ENCODE data around the gene SLC4A11.

Gene SLC4A11

DNA sequence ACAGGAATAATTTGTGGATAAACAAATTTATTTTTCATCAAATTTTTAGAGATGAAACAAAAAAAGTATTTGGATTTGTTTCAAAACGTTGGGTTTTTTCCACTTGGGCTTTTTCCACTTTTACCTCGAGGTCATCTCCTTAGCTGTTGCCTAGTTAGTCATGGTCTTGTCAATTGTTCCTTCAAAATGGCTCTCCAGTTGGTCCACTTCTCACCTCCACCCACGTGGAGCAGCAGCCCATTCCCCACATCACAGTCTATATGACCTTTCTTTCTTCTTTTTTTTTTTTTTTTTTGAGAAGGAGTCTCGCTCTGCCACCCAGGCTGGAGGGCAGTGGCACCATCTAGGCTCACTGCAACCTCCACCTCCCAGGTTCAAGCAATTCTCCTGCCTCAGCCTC lies 6.7 kb upstream of the SLC4A11 start:
- DNase-seq, result no peak

DNA sequence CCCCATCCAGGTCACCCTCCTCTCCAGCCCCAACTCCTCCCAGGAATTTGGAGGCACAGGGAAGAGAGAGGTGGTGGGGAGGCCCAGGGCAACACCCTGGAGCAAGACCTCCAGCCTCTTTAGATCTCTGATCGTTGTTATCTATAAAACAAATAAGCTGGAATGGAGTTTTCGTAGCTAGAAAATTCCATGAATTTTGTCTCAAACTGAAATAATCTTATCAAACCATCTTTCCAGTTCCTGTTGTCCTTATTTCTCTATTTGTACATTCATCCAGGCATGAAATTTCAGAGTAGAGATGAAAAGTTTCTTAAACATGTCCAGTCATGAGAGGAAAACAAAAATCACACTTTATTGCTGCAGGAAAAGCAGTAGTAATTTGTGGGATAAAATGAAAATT lies 6.2 kb upstream of the SLC4A11 start:
- DNase-seq, result no peak

DNA sequence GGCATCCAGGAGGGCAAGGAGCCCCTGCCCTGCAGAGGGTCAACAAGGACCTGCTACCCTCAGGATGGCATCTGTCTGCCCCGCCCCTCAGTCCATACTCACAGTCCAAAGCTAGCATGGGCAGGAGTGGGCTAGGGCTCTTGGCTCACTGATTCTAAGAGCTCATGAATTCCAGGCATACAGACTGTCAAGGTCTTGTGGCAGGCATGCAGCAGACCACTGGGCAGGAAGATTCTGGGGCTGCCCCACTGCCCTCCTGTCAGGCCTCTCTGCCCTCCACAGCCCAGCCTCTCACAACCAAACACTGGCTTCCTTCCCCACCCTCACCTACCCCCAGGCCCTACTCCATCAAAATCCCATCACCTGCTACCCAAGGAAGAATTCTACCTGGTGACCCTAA lies 5.6 kb upstream of the SLC4A11 start:
- no peak for DNase-seq

DNA sequence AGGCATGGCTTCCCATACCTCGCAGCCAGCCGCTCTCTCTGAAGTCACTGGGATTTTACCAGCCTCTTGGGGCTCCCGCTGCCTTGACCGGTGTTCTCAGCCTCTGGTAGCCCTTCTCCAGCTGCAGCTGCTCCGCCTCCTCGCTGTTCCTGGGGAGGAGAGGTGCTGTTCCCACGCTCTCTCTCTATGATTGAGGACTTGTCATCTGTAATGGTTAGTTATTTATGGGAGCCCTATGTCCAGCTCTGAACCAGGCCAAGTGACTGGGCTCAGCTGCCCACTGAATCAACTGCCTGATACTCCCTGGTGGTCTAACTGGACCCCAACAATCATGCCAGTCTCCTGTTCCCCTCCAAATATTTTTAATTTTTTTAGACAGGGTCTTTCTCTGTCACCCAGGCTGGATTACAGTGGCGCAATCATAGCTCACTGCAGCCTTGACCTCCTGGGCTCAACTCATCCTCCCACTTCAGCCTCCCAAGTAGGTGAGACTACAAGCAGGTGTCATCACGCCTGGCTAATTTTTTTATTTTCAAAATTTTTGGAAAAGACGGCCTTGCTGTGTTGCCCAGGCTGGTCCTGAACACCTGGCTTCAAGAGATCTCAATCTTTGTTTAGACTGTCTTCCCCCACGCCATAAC lies 4.8 kb upstream of the SLC4A11 start:
- no peak for DNase-seq

DNA sequence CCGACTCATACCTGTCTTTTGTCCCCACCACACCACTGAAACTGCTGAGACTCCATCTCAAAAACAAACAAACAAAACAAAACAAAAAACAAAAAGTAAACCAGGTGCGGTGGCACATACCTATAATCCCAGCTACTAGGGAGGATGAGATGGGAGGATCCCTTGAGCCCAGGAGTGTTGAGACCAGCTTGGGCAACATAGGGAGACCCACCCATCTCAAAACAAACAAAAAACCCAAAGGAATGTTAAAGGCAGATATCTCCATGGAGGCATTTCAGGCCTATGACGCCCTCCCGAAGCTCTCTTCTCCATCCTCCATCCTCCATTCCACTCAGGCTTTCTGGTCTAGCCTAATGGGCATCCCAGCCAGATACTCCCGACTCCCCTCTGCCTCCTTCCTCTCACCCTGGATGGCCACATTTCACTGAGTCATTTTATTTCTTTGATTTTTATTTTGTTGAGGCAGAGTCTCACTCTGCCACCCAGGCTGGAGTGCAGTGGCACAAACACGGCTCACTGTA lies 3.2 kb upstream of the SLC4A11 start:
- DNase-seq, result no peak

DNA sequence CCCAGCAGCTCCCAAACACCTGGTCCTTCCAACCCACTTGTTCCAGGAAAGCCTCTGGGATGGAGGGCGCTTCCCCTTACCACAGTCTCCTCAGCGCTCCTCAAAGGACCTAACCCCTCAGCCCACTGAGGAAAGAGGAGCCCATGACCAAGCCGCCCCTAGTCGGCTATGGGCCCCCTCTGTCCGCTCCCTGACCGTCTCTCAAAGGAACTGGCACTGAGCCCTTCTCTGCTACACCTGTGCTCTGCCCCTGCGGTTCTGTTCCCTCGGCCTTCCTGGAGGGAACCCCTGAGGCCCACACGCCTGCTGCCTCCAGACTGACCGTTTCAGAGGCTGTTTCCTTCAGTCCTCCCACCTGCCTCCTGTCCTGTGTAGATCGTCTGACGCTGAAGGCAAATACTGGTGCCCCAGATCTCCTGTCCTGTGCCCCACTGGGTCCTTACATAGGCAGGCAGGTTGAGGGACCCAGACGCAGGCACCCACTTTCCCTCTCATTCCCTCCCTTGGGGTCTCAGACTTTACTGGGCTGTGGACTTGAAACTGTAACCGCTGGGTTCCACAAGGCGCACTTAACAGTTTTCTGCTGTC lies 1.9 kb upstream of the SLC4A11 start:
- no peak for DNase-seq

DNA sequence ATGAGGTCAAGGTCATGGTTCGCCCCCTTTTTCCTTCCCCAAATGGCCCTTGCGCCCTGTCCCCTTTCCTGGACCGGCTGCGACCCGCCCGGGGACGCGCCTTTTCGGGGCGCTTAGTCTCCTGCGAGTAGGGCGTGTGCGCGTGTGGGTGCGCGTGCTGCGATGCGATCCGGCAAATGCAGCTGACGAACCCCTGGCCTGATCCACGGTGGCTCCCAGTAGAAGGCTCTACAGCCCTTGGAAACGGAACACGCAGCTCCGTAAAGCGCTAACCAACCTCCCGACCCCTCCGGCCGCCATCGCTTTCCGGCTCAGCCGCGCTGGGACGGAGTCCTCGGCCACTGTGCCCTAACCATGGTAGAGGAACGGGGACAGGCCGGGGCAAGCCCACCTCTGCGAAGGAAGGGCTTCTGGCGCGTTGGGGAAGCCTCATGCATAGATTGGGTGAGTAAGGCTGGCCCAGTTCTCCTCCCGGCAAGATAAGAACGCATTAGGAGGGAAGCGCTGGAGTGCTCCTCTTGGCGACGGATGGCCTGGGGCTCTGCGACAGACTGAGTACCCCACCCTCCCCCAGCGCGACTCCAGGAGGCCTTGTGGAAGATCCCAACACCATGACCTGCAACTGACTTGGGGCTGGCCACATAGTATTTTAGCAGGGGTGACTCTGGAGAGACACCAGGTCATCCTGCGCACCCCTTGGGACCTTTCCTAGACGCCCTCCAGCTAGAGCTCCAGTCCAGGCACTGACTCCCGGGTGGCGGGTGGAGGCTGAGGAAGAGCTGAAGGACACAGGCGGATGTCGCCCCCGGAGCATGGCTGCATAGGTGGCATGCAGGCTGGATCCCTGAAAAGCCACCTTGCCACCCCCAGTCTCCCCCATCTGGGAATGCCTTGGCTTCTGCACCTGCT lies 1.1 kb upstream of the SLC4A11 start:
- DNase-seq, result no peak

DNA sequence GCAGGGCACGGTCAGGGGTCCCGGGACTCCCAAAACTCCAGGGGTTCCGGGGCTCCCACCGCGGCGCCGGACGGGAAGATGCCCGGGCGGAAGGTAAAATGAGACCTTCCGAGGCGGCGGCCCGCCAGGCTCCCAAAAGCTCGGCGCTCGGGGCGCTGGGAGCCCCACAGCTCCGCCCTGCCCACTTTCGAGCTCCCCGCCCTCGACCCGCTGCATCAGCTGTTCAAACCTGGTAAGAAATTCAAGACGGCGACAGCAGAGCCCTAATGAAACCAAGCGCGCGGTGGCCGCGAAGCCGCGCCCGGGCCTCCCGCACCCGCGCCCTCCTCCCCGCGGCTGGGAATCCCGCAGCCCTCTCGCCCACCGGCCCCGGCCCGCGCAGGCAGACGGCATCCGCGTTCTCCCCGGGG lies 369 bp downstream of the SLC4A11 start:
- DNase-seq, result no peak

DNA sequence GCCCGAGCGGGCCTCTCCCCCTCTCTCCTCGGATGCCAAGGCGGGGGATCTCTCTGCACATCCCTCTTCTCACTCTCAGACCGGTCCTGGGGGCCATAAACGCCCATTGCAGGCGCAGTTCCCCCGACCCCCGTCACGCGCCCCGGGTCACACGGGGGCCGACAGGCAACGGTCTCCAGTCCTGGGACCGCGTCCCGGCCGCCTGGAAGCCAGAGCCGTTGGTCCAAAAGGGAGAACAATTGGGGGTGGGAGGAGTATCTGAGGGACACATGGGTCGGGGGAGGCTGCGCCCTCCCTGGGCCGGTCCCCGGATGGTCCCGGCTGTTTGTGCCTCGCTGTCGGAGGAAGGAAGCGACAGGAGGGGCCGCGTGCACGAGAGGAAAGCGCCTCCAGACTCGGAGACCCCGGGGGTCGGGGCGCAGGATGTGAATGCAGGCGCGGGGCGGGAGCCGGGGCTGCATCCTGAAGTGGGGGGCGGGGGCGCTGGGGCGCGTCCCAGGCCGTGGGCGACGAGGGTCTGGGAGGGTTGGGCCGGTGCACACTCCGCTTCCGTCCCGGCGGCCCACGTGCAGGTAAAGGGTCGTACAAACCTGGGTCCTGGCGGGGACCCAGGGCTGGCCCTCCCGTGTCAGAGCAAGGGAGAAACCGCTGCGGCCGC lies 903 bp downstream of the SLC4A11 start:
- DNase-seq, result no peak

DNA sequence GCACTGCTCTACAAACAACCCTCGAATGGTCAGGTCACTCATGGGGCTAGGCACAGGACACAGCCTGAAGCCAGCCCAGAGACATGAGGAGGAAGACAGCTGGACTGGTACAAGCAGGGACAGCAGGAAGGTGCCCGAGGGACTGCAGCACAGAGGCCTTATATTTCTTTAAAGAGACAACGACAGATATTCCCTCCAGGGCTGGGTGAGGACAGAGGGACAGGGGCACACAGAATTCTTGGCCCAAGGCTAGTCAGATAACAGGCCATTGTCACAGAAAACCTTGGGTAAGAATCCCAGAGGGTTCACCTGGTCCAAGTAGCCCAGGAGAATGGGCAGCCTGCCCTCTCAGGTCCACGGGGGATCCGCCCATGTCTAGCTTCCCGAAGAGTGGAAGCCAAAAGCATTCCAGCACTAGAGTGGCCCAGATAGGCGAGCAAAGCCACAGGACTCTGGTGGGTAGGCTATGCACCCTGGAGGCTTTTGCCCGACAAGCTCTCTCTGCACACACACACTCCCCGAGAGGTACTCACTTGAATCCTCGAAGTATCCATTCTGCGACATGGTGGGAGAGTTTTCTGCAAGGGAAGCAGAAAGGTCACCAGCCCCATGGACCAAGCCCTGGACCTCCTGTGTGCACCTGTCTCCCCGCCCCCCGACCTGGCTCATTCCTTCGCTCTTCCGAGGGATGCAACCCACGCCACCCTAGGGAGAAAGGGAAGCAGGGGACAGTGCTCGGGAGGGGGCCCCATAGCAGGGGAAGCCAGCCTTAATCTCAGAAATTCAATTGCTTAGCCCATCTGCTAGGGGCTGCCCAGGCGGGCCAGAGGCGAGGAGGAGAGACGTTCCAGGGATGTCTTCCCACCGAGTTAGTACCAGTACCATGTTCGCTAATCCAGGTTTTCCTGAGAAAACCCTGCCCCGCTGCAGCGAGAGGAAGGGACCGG lies 1.7 kb downstream of the SLC4A11 start:
- DNase-seq, result no peak

DNA sequence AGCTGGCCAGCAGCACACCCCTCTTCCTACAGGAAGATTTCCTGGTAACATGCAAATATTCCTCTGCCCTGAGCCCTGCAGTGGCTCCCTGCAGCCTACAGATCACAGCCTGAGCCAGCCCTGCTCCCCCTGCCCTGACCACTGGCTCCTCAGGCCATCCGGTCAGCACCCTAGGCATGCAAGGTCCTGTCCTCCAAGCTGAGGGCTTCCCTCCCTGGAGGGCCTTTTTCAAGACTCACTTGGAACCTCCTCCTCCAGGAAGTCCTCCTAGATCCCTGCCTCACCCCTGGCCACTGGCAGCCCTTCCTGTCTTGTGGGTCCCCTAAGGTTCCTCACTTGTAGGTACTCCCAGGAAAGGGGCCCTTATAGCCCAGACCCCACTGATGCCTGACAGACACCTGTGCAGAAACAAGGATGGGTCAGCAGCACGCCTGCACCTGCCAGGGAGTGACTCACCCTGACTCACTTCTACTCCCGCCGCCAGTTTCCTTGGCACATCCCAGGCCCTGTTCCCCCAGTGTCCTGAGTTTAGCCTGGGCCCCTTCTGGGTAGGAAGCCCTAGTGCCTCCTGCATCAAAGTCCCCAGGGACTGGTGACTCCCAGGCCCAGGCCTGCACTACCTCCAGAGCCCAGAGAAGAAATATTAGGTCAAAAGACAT lies 3.2 kb downstream of the SLC4A11 start:
- DNase-seq, result no peak

DNA sequence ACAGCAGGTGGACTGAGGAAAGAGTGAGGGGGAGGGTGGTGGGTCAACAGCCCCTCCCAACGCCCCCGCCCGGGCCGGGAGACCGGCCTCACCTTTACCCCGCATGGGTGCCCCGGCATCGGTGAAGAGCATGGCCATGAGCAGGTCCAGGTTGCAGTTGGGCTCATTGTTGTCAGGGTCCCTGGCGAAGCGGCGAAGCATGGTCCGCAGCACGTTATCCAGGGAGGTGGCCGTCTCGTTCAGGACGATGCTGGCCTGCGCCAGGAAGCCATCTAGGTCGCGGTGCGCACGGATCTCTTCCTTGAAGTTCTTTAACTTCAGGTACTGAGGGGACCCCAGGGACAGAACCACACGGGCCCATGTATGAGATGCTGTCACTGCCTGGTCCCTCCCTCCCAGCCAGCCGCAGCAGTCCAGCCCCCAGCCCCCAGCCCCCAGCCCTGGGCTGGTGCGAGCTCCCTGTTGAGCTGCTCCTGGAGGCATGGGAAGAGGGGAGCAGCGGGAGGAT lies 4.9 kb downstream of the SLC4A11 start:
- no peak for DNase-seq

DNA sequence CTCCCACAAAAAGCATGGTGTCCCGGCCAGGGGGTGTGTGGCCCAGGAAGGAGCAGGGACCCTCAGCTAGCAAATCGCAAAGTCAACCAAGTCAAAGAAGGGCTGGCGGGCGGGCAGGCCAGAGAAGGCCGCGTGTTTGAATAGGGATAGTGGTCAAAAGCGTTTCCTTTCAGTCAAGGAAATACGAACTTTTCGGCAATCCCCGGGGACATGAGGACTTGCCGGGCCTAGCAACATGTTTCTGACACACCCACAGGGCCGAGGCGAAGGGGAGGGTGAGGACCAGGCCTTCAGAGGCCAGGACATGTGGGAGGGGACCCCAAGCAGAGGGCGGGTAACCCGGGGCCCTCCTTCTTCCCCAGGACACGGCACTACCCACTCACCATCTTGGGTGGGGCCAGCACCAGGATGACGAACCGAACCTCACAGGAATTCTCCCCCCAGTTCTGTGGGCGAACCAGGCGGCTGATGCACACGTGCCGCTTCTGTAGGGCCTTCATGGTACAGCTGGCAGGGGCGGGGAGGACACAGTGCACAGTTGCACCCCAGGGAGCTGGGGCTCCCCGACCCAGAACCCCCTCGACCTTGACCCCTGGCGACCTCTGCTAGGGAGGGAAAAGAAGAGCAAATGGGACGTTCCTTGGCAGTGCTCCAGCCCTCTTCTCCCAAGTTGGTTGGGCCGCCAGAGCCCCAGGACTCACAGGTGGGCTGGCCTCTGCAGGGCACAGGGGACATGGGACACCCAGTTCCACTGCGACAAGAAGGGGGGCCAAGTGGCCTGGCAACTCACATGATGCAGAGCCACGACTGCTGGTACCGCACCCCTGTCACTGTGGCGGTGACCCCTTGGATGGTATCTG lies 5.6 kb downstream of the SLC4A11 start:
- no peak for DNase-seq

DNA sequence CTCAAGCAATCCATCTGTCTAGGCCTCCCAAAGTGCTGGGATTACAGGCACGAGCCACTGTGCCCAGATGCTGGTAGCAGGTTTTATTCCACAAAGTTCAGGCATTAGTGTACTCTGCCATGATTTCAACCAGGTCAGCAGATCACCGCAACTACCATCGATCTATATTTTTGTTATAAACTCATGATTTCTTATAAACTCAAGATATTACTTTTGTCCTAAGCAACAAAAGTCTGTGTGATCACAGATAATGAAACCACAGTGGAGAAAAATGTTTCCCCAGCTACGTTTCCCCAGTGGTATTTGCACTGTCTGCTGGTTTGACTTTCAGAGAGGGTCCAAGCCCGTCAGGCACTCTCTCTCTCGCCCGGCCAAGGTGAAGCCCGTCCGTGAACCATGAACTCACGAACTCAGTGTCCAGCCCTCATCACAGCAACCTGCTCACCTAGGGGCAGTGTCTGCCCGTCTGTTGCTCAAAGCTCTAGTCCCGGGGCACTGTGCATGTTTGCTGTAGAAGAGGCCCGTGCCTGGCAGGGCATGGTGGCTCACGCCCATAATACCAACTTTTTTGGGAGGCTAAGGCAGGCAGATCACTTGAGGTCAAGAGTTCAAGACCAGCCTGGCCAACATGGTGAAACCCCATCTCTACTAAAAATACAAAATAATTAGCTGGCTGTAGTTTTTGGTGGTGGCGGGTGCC lies 7.0 kb downstream of the SLC4A11 start:
- no peak for DNase-seq

DNA sequence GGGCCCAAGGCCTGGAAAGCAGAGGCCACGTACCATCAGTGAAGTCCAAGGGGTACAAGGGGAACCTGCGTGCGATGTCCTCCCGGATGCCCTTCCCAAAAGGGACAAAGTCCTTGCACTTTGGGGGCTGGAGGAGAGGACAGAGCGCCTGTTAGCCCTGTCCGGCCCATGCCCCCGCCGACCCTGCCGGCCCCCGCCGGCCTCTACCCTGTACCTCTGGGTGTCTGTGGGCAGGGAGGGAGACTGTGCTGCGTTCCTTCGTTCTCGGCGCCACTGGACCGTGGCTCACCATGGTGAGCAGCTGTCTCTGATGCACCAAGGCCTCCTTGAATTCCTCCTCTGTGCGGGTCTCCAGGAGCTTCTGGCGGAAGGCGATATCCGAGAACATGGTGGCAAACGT lies 7.9 kb downstream of the SLC4A11 start:
- DNase-seq, result no peak

DNA sequence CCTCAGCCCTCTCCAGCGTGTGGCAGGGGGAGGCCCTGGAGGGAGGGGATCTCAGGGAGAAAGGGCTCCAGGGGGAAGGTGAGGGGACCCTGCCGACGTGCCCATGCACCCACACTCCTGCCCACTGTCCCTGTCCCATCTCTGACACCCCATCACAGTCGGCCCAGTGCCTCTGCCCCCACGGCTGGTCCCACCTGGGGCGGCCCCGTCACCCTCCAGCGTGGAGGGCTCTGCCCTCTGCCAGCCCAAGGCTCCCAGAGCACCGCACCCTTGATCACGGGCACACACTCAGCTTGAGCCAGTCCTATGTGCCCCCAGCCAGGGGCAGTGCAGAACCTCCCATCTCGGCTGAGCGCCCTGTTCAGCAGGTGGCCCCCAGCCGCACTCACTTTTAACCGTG lies 9.2 kb downstream of the SLC4A11 start:
- no peak for DNase-seq

DNA sequence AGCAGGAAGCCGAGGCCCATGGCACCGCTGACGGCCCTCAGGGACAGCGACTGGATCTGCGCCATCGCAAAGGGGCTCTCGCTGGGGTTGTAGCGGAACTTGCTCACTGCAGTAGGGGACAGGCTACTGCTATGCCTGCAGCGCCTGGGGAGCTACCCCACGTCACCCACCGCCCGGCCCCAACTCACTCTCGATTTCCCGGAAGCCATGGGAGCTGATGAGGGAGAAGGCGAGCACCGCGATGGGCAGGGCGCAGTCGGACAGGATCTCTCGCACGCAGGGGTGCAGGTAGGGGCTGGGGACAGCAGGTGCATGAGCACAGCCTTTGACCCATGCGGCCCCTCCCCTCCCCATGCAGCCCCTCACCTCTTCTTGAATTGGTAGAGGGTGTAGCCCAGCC lies 9.8 kb downstream of the SLC4A11 start:
- DNase-seq, result no peak

DNA sequence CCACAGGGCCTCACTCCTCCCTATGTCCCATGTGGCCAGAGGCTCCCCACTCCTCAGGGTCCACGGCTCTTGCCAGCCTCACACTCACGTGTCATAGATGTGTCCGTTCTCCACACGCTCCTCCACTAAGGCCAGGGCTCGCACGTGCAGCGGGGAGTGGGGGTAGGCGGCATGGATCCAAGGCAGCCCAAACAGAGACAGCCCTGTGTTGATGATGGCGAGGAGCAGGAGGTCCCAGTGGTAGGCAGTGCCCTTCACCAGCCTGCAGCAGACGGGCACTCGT lies 10.3 kb downstream of the SLC4A11 start:
- DNase-seq, result no peak

DNA sequence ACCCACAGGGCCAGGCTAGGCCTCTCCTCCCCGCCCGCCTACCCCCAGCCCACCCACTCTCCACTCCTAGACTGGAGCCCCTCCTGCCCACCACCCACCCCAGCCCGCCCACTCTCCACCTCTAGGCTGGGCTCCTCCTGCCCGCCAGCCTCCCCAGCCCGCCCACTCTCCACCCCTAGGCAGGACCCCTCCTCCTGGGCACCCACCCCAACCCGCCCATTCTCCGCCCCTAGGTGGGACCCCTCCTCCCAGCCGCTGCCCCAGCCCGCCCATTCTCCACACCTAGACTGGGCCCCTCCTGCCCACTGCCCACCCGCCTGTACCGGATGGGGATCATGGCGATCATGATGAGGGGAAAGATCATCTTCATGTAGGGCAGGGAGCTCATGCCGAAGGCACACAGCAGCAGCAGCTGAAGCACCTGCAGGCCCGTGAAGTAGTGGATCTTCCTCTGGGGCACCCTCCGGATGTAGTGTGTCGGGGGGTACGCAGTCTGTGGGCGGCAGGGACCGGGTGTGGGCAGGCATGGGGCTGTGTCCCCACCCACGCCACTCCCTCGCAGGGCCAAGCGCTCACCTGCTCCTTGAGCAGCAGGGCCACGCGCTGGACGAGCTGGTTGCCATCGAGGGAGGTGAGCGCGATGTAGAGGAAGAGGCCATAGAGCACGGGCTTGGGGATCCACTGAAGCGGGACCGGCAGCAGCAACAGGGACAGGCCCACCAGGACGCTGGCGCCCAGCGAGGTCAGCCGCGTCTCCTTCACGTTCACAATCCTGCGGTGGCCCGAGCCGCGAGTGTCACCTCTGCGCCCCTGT lies 10.8 kb downstream of the SLC4A11 start:
- DNase-seq, result no peak
